Stimulated activated CD8-positive, alpha-beta memory T cell treated with anti-CD3 and anti-CD28 coated beads, Interleukin-7, amount 100 ng/mL, for 4 hours (primary cell): ENCODE measurements around the gene NSUN3.
A peak's percentile ranks its signal among the peaks of the same experiment; 100 is the strongest.
"Not testable (repeated sequence)": the region's sequence is repeated elsewhere in the genome, so short reads cannot be mapped to it uniquely, and the experiment has no call there.

ENCODE experiments used
- DNase-seq, 2 donors: peaks; one replicate each; pipeline ENCODE4 v3.0.0-alpha.2; 2020; ENCODE audit warnings: low read depth in 2 of 2

Gene NSUN3

GRCh38 chr3:94062513-94063404, at the start of gene NSUN3, which contains the start of gene DHFR2:
TSS of gene NSUN3 (plus strand) at chr3:94063061. CDS start at chr3:94063127, 66 bp downstream.
TSS of gene DHFR2 (minus strand) at chr3:94062916. CDS start at chr3:94061511, 1,405 bp downstream.
- DNase-seq, result peak; percentile 74 to 77

GRCh38 chr3:94015025-94015424, 47.8 kb upstream of the NSUN3 start:
- DNase-seq, result no peak

- no peak for DNase-seq
Observed at GRCh38 chr3:94019659-94020058, 43.2 kb upstream of the NSUN3 start.

GRCh38 chr3:94020293-94020692, 42.6 kb upstream of the NSUN3 start:
- DNase-seq, result no peak

- DNase-seq, result no peak
Observed at GRCh38 chr3:94024385-94024784, 38.5 kb upstream of the NSUN3 start.

GRCh38 chr3:94026623-94027022, 36.2 kb upstream of the NSUN3 start:
- DNase-seq, result no peak

GRCh38 chr3:94028093-94028837, 34.6 kb upstream of the NSUN3 start, which contains the start of gene STX19:
TSS of gene STX19 (minus strand) at chr3:94028597. CDS start at chr3:94015269, 13,328 bp downstream.
- DNase-seq, result no peak

GRCh38 chr3:94036909-94037507, 25.9 kb upstream of the NSUN3 start:
- no peak for DNase-seq

- no peak for DNase-seq
Observed at GRCh38 chr3:94043285-94043684, 19.6 kb upstream of the NSUN3 start.

GRCh38 chr3:94044100-94044936, 18.5 kb upstream of the NSUN3 start:
- DNase-seq, result not testable (repeated sequence)

GRCh38 chr3:94046533-94046932, 16.3 kb upstream of the NSUN3 start:
- no peak for DNase-seq

GRCh38 chr3:94049267-94049666, 13.6 kb upstream of the NSUN3 start:
- DNase-seq, result no peak

GRCh38 chr3:94050546-94050945, 12.3 kb upstream of the NSUN3 start:
- DNase-seq, result no peak

- DNase-seq, result no peak
Observed at GRCh38 chr3:94061297-94061696, 1.6 kb upstream of the NSUN3 start.

- no peak for DNase-seq
Observed at GRCh38 chr3:94063496-94064119, 747 bp downstream of the NSUN3 start.

GRCh38 chr3:94064243-94064860, 1.5 kb downstream of the NSUN3 start:
- DNase-seq, result no peak

- no peak for DNase-seq
Observed at GRCh38 chr3:94065122-94065521, 2.3 kb downstream of the NSUN3 start.

- no peak for DNase-seq
Observed at GRCh38 chr3:94065819-94066480, 3.1 kb downstream of the NSUN3 start.
